Left renal cortex interstitium (tissue), 4 donors: ENCODE measurements around the gene ST8SIA4. TPM values are rescaled to one million over a fixed set of nuclear protein-coding genes. Genes with fewer than 3 reads are reported as not detected.

Source experiments
- DNase-seq, 4 donors: peaks; one replicate each; pipeline ENCODE4 v3.0.0-alpha.2; 2013; ENCODE audit warnings: low read depth in 4 of 4, low spot score in 2 of 4, missing footprints in 1 of 4
- polyA plus RNA-seq, 4 donors: library from polyadenylated mRNA; unstranded; fragments of 120-200 nt; gene quantifications; one replicate each; pipeline ENCODE4 v1.2.1, GENCODE V29; 2013; ENCODE audit not compliant: insufficient read length in 4 of 4

The ST8SIA4 gene
- polyA plus RNA-seq, 4 donors, result 5.0 to 7.4 (median 6.0) TPM

- no peak for DNase-seq
These were observed 70.5 kb downstream of the ST8SIA4 start for GRCh38 chr5:100832252-100833230.

- DNase-seq, result no peak
These were observed 74.2 kb downstream of the ST8SIA4 start for GRCh38 chr5:100828898-100829356.

- DNase-seq, result no peak
These were observed 74.8 kb downstream of the ST8SIA4 start for GRCh38 chr5:100828071-100828897.

DNA sequence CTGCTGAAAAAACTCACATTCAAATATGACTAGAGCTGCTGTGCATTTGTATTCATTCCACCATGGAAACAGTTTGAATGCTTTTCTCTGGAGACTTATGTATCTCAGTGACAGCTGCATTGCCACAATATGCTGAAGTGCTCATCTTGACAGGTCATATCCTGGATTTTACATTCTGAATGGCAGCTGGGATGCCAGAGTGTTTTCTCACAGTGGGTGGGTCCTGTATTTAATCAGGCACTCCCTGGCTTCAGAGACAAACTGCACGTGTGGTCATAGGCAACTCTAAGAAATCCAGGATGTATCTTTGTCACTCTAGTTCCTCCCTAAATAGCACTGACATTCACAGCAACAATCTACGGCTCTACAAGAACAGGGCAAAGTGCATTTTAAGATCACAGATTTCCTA, 75.6 kb downstream of the ST8SIA4 start:
- no peak for DNase-seq

DNA sequence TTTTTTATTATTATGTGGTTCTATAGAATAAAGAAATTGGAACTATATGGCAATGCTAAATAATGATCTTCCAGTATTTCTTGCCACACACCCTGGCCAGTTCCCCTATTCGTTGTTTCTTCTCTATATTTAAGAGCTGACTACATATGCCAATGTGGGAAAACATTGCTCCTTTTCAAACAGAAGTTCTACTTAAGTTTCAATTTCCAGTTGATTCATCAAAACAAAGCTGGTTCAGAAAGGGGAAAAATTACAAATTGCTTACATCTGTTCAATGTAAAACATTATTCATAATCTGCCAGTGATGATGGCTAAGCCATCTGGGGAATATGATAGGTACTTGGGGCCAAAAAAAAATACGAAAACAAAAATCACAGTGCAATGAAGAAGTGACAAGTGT, 76.9 kb downstream of the ST8SIA4 start:
- no peak for DNase-seq

GRCh38 chr5:100824635-100825034, 78.4 kb downstream of the ST8SIA4 start:
- DNase-seq, result no peak

GRCh38 chr5:100823812-100824211, 79.3 kb downstream of the ST8SIA4 start:
- no peak for DNase-seq

DNA sequence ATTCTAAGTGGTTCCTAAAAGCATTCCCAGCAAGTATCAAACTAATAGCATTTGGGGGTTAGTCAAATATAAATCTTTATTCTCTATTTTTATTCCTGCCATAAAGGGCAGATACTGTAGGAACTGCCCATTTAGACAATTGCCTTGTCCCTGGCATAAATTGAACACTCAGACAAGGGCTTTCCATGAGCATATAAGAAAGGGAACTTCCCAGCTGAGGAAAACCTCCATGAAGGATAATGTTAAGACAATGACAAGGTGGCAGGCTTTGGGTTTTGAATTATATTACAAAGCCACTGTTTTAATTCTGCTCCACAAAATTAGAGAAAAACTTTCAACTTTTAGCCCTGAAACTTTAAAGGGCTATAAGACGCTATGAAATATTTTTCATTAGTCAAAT, 81.3 kb downstream of the ST8SIA4 start:
- no peak for DNase-seq

GRCh38 chr5:100818340-100818739, 84.7 kb downstream of the ST8SIA4 start:
- no peak for DNase-seq

DNA sequence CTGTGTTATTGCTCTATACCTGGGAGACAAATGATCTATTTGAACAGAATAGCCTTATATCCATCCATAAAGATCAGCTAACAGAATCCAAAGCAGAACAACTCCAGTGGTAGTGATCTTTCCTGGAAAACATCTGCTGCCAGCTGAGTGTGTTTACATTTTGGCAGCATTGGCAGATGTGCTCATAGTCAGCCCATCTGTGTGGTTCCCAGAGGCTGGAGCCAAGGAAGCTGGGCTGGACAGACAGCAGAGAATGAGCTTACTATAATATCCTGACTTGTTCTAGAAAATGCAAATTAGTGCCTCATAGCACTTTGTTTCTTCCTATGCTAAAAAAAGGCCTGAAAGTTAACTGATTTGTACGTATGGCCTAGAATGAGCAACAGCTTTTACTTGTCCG, 99.7 kb downstream of the ST8SIA4 start:
- DNase-seq, result no peak

GRCh38 chr5:100802208-100802607, 100.9 kb downstream of the ST8SIA4 start:
- no peak for DNase-seq

DNA sequence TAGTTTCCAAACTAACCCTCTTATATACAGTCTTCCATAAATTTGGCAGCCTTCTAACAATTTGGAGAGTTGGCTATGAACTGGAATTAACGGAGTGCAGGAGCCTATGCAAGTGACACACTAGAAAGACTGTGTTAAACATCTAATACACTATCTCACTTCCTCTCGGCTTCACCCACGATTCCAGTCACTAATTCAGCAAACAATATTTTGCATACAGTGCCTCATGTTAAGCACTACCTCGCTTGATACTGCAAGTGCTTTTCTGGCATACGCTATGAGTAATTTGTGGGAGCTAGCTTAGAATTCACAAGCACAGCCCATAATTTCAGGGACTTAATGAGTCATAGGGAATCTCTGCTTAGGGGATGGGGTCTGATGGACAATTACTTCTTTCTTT, 102.5 kb downstream of the ST8SIA4 start:
- no peak for DNase-seq

DNA sequence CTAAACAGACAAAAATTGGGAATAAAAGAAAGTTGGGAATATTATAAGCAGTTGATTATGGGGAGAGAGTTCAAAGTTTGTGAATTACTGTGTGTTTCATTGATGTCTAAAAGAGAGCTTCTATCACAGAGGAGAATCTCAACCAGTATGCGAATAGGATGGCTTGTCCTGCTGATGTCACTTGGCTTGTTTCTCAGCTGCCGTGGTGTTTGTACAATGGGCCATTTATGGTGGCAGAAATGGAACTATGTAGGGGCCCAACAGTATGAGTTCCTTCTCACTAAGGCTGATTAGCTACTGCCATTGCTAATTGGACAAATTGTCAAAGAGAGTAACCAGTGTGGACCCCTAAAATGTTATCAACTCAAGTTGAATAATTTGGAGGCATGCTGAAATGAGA, 103.9 kb downstream of the ST8SIA4 start:
- no peak for DNase-seq

- no peak for DNase-seq
These were observed 105.2 kb downstream of the ST8SIA4 start for GRCh38 chr5:100797861-100798260.

GRCh38 chr5:100796851-100797250, 106.2 kb downstream of the ST8SIA4 start:
- DNase-seq, result no peak

DNA sequence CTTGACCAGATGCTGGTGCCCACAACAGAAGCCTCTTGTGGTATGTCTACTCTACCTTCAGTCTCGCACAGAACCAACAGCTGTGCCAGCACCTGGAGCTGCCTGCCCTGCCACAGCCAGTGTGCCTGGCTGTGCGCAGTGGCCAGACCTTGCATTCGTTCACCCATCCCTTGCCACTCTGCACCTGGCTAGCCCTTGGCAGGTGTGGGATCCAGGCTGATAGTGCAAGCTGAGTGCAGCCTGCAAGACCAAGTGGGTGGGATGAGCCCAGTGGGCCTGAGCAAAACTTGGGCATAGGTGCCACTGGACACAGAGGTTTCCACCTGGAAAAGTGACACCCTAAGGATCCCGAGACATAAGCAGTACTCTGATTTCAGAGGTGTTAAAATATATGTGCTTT, 108.2 kb downstream of the ST8SIA4 start:
- no peak for DNase-seq

- no peak for DNase-seq
These were observed 108.9 kb downstream of the ST8SIA4 start for GRCh38 chr5:100794218-100794617.

DNA sequence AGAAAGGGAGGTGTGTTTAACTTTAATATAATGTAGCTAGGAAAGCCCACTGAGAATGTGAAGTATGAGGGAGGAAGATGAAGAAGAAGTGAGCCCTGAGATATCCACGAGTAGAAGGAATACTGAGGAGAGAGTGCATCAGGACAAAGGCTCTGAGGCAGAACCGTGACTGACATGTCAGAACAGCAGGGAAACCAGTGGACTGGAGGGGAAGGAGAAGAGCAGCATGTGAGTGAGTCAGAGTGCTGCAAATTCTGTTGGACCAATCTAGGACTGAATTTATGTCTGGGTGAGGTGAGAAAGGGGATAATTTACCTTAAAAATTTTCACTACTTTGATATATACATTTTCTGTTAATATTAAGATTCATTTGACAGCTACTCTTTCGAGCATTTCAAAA, 110.3 kb downstream of the ST8SIA4 start:
- DNase-seq, result no peak

GRCh38 chr5:100791391-100791790, 111.7 kb downstream of the ST8SIA4 start:
- no peak for DNase-seq

DNA sequence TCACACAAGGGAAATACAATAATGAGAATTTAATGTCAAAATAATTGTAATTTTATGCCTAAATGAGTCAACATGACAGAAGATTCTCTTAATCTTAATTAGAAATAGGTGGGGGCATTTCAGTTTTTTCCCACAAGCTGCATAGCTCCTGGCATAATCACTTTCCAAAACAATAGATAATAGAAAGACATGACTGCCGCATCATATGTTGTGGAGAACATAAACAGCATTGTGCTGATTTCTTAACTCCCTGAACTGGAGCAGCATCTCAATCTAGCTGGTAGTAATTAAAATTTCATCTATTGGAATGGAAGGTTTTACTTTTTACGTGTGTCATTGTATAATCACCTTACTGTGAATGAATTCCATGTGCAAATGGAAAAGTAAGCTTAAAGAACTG, 112.1 kb downstream of the ST8SIA4 start:
- no peak for DNase-seq

DNA sequence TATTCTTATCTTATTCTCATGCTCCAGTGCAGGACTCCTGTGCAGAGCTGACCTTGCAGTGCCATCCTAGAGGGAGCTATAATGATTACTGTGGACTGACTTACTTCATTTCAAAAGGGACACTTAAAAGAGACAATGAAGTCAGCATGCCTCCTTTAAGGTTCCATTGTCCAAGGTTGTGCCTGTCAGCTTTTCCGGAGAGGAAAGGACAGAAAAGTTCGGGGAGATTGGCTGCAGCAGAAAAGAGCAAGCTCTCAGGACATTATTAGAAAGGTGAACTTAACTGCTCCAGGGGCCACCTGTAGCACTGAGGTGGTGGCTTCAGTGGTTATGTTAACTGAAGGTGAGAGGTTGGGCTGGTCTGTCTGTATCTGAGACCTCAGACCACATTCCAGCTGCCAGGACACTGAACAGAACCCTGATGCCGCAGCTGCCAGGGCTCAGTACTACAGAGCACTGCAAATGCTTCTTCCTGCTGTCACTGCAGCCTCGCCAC, 112.9 kb downstream of the ST8SIA4 start:
- no peak for DNase-seq
